Transverse colon (tissue), 3 donors: ENCODE data around the gene OR8K3.

Experiments
- POLR2A ChIP-seq: fragments of 450-650 bp; IDR thresholded peaks from one replicate; pipeline ENCODE4 v1.6.1; 2016; ENCODE audit warnings: antibody characterized with exemption, mild to moderate bottlenecking, moderate library complexity
- TF ChIP-seq, protein P1 (sequence below), 5 experiments: fragments of 200-600 bp in 3 of 5; fragments of 450-650 bp in 2 of 5; sonication (generic) in 3 of 5; IDR thresholded peaks; 1 replicate in 2 of 5; 2 replicates in 3 of 5; pipeline ENCODE4 v1.5.1; 2016 to 2017; ENCODE audit warnings: antibody characterized with exemption in 5 of 5, inconsistent platforms in 3 of 5, mild to moderate bottlenecking in 2 of 5, moderate library complexity in 1 of 5

DNA sequence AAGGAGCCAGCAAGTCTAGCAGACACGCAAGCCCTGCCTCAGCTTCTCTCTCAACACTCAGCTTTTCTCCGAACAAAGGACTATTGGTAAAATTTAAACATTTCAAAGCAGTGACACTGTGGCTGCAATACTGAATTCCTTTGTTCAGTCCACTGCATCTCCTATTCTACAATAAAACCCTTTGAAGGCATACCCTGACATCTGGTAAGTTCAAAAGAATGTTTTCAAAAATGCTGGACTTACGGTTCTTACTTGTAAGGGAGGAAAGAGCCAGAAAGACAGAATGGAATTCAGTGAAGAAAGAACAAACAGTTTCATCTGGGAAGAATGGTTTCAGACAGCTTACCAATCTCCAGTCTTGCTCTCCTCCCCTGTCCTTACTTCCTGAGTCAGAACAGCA, 18.2 kb downstream of the OR8K3 start:
- TF ChIP-seq, protein P1, sequence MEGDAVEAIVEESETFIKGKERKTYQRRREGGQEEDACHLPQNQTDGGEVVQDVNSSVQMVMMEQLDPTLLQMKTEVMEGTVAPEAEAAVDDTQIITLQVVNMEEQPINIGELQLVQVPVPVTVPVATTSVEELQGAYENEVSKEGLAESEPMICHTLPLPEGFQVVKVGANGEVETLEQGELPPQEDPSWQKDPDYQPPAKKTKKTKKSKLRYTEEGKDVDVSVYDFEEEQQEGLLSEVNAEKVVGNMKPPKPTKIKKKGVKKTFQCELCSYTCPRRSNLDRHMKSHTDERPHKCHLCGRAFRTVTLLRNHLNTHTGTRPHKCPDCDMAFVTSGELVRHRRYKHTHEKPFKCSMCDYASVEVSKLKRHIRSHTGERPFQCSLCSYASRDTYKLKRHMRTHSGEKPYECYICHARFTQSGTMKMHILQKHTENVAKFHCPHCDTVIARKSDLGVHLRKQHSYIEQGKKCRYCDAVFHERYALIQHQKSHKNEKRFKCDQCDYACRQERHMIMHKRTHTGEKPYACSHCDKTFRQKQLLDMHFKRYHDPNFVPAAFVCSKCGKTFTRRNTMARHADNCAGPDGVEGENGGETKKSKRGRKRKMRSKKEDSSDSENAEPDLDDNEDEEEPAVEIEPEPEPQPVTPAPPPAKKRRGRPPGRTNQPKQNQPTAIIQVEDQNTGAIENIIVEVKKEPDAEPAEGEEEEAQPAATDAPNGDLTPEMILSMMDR (IDR thresholded peaks at IDR 0.05), result no peak
- no peak for TF ChIP-seq POLR2A
